Heart right ventricle (tissue), 16 donors: Measurements from ENCODE around the gene FILIP1L. TPM values are rescaled to one million over a fixed set of nuclear protein-coding genes. Genes with fewer than 3 reads are reported as not detected.
A peak's percentile ranks its signal among the peaks of the same experiment; 100 is the strongest.

Source experiments
- ATAC-seq, 8 donors: fragments of 200-7000 bp; cut with Tn5 transposase; one replicate each; pipeline ENCODE4 v1.9.1; 2020; ENCODE audit warnings: mild to moderate bottlenecking in 8 of 8, moderate library complexity in 8 of 8, moderate number of reproducible peaks in 1 of 8
- DNase-seq, 2 donors: peaks; one replicate each; pipeline ENCODE4 v3.0.0-alpha.2; 2020
- H3K27ac ChIP-seq, 10 donors: fragments of 200-600 bp; sonication (generic) in 2 of 10; one replicate each; pipeline versions ENCODE4 v1.5.0 to v1.8.0; 2020 to 2022; ENCODE audit warnings: mild to moderate bottlenecking in 3 of 10
- H3K27me3 ChIP-seq, 7 donors: fragments of 200-600 bp; one replicate each; pipeline ENCODE4 v1.8.0; 2021 to 2022; ENCODE audit warnings: mild to moderate bottlenecking in 2 of 7
- H3K36me3 ChIP-seq, 9 donors: fragments of 200-600 bp; sonication (generic) in 1 of 9; one replicate each; pipeline versions ENCODE4 v1.5.0 to v1.8.0; 2020 to 2022; ENCODE audit warnings: mild to moderate bottlenecking in 2 of 9
- H3K4me1 ChIP-seq, 9 donors: fragments of 200-600 bp; sonication (generic) in 1 of 9; one replicate each; pipeline versions ENCODE4 v1.5.0 to v1.8.0; 2020 to 2022; ENCODE audit warnings: mild to moderate bottlenecking in 4 of 9
- H3K4me3 ChIP-seq, 10 donors: fragments of 200-600 bp; sonication (generic) in 2 of 10; one replicate each; pipeline versions ENCODE4 v1.5.0 to v1.8.0; 2020 to 2022; ENCODE audit warnings: mild to moderate bottlenecking in 7 of 10, moderate library complexity in 2 of 10
- H3K9me3 ChIP-seq, 11 donors: fragments of 200-600 bp in 10 of 11; sonication (generic) in 2 of 11; one replicate each; pipeline versions ENCODE4 v1.5.0 to v1.8.0; 2013 to 2022; ENCODE audit warnings: mild to moderate bottlenecking in 2 of 11, control low read depth in 1 of 11, moderate library complexity in 1 of 11
- CTCF ChIP-seq, 9 donors: fragments of 200-600 bp; sonication (generic) in 2 of 9; IDR thresholded peaks; one replicate each; pipeline versions ENCODE4 v1.5.0 to v1.8.0; 2021 to 2022; ENCODE audit warnings: antibody characterized with exemption in 9 of 9, mild to moderate bottlenecking in 5 of 9, moderate library complexity in 1 of 9
- WGBS, 2 donors: extraction: QIAGEN DNeasy Blood & Tissue Kit; methylation state at CpG; one replicate each; pipeline ENCODE4 v1.1.7; 2013; ENCODE audit warnings: inconsistent platforms in 1 of 2; 5-methylcytosine and 5-hydroxymethylcytosine counted together
- intact Hi-C, 10 donors: fragments of 100-400 bp; cut with DNase I; formaldehyde crosslinking; loops; one replicate each; pipeline versions ENCODE4 v1.11.1 to v1.14.2; 2022
- polyA plus RNA-seq, 2 donors: library from polyadenylated mRNA; stranded (reverse); fragments of 200-250 nt; gene quantifications; one replicate each; pipeline ENCODE4 v1.2.3, GENCODE V29; 2013
- total RNA-seq, 10 donors: library from RNA; stranded (reverse); fragmentation: NEBNext Ultra II Directional in 3 of 10; extraction: Animal tissue kit (Norgen Biotek cat#: 25700) in 3 of 10; gene quantifications; one replicate each; pipeline versions ENCODE4 v1.2.1 to v1.2.4, GENCODE V29; 2021 to 2023
- donor health status: Arrhythmogenic right ventricular cardiomyopathy.
- donor health status: ischemic (EF 13 %, LVEDD 7.1; RV severe dilation, severe dysfunction).
- donor health status: healthy with polysubstance abuse.
- donor health status: DM: no; HTN: yes; CAD: no.
- donor health status: DM: no; HTN: no; CAD: no.
- donor health status: ischemic (EF 25% LVEDD 6.9; RV normal size, moderate dysfunction).
- donor health status: ischemic (EF 25% LVEDD 5.7; RV mildly dilated, moderate dysfunction).
- donor health status: healthy.
- donor health status: DM: yes; HTN: yes; CAD: no.
- donor health status: Ischemic cardiomyopathy.
- donor health status: ischemic (EF 35%, LVEDD 5.7; RV mildly dilated, moderate dysfunction).
- donor health status: nonischemic (EF 11% LVEDD 7.7; RV severe dilation, severe dysfunction).
- donor health status: DM: yes; HTN: yes; CAD: no.
- donor health status: PGD.
- donor health status: ischemic (EF 29% LVEDD 5.4; RV normal size, mild dysfunction).
- donor health status: nonischemic (EF 23%, LVEDD 6.1; RV moderate dilation, normal function).

The FILIP1L gene
- total and polyA plus RNA-seq, 12 donors, result 15.9 to 134 (median 64.3) TPM

DNA sequence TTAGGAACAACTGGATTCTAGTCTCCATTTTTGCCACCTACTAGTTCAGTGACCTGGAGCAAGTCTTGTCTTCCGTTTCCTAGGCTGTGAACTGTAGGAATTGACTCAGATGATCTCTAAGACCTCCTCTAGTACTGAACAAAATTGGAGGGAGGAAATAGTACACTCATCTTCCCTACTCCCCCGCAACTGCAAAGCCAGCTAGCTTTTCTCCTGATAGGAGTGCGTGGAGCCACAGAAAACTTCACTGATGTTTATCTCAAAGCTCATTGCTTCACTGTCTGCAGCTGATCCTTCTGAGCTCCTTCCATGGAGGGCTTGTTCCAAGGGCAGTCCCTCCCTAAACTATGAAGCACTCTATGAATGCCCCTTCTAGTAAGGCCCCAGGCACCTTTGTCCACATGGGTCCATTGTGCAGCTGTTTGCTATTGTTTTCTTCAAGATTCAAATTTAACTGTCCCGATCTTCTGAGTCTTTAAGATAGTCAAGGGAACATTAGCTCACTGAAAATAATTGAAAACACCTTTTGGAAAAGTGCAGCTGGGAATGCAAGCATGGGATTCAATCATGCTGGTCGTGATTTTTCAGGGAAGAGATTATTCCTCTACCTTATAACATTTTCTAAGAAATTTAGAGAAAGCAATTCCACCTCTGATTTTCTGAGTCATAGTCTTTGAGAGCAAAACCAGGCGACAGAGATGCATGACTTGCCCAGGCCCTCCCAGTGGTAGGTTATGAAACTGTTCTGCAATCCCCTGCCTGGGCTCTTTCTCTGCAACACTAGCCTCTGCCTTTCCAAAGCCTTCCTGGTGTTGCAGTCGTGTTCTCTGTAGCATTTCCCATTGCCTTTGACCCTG lies 24.3 kb downstream of the FILIP1L start:
- TF ChIP-seq CTCF (IDR thresholded peaks at IDR 0.05), result peak in 6 of 9 donors; percentile 10 to 51 (median 46)
- Histone ChIP-seq H3K27ac (peak overlapping the region in 2 of 10 donors; percentile 10 to 22), H3K9me3 (no peaks in the 10 kb centered on the region), H3K4me1 (peaks cover 0 to 30% (median 22%) of the 10 kb centered on the region in 9 donors), H3K36me3 (no peaks in the 10 kb centered on the region), H3K27me3 (no peaks in the 10 kb centered on the region), H3K4me3 (no peak overlapping the region)
- ATAC-seq (peak; percentile 54 to 88 (median 68)), DNase-seq (peak in 1 of 2 donors; percentile 17)
- whole genome bisulfite sequencing, 2 donors, result 81 to 85% methylated on average over 7 of the region's 7 CpGs
- intact Hi-C loops, result no loop called here

DNA sequence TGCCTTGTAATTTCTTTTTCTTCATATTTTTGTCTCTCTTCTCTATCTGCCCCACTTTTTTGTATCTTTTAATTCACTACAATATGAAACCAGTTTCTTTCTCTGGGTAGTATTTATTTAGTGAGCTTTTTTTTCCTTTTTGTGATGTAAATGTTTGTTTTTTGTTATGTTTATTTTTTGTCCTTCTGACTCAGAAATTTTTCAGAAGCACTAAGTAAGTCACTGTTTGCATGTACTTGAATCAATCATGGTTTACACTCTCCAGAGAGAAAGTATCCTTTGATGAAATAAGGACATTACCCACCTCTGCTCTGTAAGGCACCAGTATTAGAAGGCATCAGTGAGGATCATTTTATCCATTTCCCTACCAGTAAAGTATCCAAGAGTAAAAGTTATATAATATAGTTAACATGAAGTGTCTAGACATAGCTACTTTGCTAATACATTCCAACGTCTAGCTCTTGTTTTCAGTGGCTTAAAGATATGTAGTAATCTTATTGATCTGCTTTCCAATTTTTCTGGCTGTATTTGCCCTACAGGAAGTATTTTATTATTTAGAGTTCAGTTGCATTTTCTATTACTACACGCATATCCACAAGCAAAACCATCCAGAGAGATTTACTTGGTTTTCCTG lies 25.4 kb downstream of the FILIP1L start:
- 86 to 87% methylated on average over 2 of the region's 2 CpGs for WGBS, 2 donors
- peaks cover 0 to 35% (median 25%) of the 10 kb centered on the region in 9 donors for H3K4me1 ChIP-seq
- no peak for ATAC-seq
- no peak overlapping the region for H3K4me3 ChIP-seq
- TF ChIP-seq CTCF (IDR thresholded peaks at IDR 0.05), result no peak
- DNase-seq, result no peak
- H3K9me3 ChIP-seq, result no peaks in the 10 kb centered on the region
- H3K27ac ChIP-seq, result no peak overlapping the region
- intact Hi-C loops, result no loop called here
- H3K27me3 ChIP-seq, result no peaks in the 10 kb centered on the region
- no peaks in the 10 kb centered on the region for H3K36me3 ChIP-seq

GRCh38 chr3:100087198-100087597 lies 27.1 kb downstream of the FILIP1L start:
- no peak for TF ChIP-seq CTCF (IDR thresholded peaks at IDR 0.05)
- Histone ChIP-seq H3K27ac (peak overlapping the region in 1 of 10 donors; percentile 58), H3K9me3 (no peaks in the 10 kb centered on the region), H3K36me3 (no peaks in the 10 kb centered on the region), H3K4me3 (no peak overlapping the region), H3K4me1 (peaks cover 0 to 36% (median 25%) of the 10 kb centered on the region in 9 donors), H3K27me3 (no peaks in the 10 kb centered on the region)
- intact Hi-C loops, result no loop called here
- ATAC-seq (no peak), DNase-seq (no peak)

- Histone ChIP-seq H3K27ac (peak overlapping the region in 3 of 10 donors; percentile 20 to 58 (median 20)), H3K36me3 (no peaks in the 10 kb centered on the region), H3K27me3 (no peaks in the 10 kb centered on the region), H3K9me3 (no peaks in the 10 kb centered on the region), H3K4me3 (no peak overlapping the region), H3K4me1 (peaks cover 0 to 36% (median 25%) of the 10 kb centered on the region in 9 donors)
- whole genome bisulfite sequencing, 2 donors, result 82 to 91% methylated on average over 1 of the region's 1 CpG
- intact Hi-C loops, result no loop called here
- ATAC-seq (no peak), DNase-seq (no peak)
- no peak for TF ChIP-seq CTCF (IDR thresholded peaks at IDR 0.05)
Observed at GRCh38 chr3:100086401-100086800, 27.9 kb downstream of the FILIP1L start.
